Kidney (tissue), 14 donors: ENCODE results near the gene DUS3L. TPM values are rescaled to one million over a fixed set of nuclear protein-coding genes. Genes with fewer than 3 reads are reported as not detected.
A peak's percentile ranks its signal among the peaks of the same experiment; 100 is the strongest.

Experiments used
- DNase-seq, 5 donors: peaks; one replicate each; pipeline ENCODE4 v3.0.0-alpha.2; 2013 to 2020
- FAIRE-seq: peaks from 2 replicates; lab custom pipeline; 2012; peaks lifted over from hg19 to GRCh38; lab: Jason Lieb, UNC
- H3K27ac ChIP-seq, 2 donors: one replicate each; pipeline ENCODE4 v1.7.0; 2013; ENCODE audit warnings: low read depth in 2 of 2, low read length in 2 of 2, inconsistent platforms in 1 of 2
- H3K27me3 ChIP-seq: one replicate; pipeline ENCODE4 v1.7.1; 2013; ENCODE audit warnings: low read length, inconsistent platforms; ENCODE audit not compliant: control insufficient read depth, insufficient read depth
- H3K36me3 ChIP-seq, 3 donors: one replicate each; pipeline versions ENCODE4 v1.7.0 to v1.7.1; 2013; ENCODE audit warnings: low read length in 3 of 3, control low read depth in 1 of 3, inconsistent platforms in 1 of 3; ENCODE audit not compliant: insufficient read depth in 3 of 3, control insufficient read depth in 2 of 3
- H3K4me1 ChIP-seq, 3 donors: one replicate each; pipeline versions ENCODE4 v1.7.0 to v1.7.1; 2013; ENCODE audit warnings: low read length in 3 of 3, inconsistent platforms in 1 of 3, low read depth in 1 of 3; ENCODE audit not compliant: control insufficient read depth in 2 of 3, insufficient read depth in 2 of 3
- H3K4me3 ChIP-seq, 3 donors: one replicate each; pipeline versions ENCODE4 v1.7.0 to v1.8.1; 2013; ENCODE audit warnings: low read length in 3 of 3, control low read depth in 1 of 3, inconsistent platforms in 1 of 3
- H3K9ac ChIP-seq, 3 donors: one replicate each; pipeline versions ENCODE4 v1.7.0 to v1.7.1; 2013; ENCODE audit warnings: low read length in 3 of 3, control low read depth in 1 of 3, inconsistent platforms in 1 of 3
- H3K9me3 ChIP-seq, 3 donors: one replicate each; pipeline versions ENCODE4 v1.7.0 to v1.7.1; 2013; ENCODE audit warnings: low read length in 3 of 3, control low read depth in 1 of 3, inconsistent platforms in 1 of 3; ENCODE audit not compliant: control insufficient read depth in 2 of 3, insufficient read depth in 1 of 3
- CTCF ChIP-seq: IDR thresholded peaks from 3 replicates; pipeline ENCODE4 v1.5.1; 2012; ENCODE audit warnings: mild to moderate bottlenecking, moderate library complexity, borderline replicate concordance; ENCODE audit not compliant: insufficient read depth; ENCODE audit errors: extremely low read depth
- intact Hi-C: fragments of 100-400 bp; cut with DNase I; formaldehyde crosslinking; loops from one replicate; pipeline ENCODE4 v1.11.1; 2022
- polyA plus RNA-seq: library from polyadenylated mRNA; stranded (reverse); fragments of 350-450 nt; fragmentation: Illumina TruSeq; extraction: RNeasy Lipid Tissue Mini Kit (QIAGEN cat#74804); gene quantifications from one replicate; pipeline ENCODE4 v1.2.3, GENCODE V29; 2014; ENCODE audit warnings: low read depth, low replicate concordance; ENCODE audit not compliant: insufficient read depth
- total RNA-seq: library from RNA; stranded (reverse); fragmentation: NEBNext Ultra II Directional; extraction: Animal tissue kit (Norgen Biotek cat#: 25700); gene quantifications from one replicate; pipeline ENCODE4 v1.2.1, GENCODE V29; 2021
- donor health status: control.
- donor health status: control.
- donor health status: control.
- donor health status: control.
- donor health status: control.
- donor health status: DM: yes; HTN: yes; CAD: no.
- donor health status: Normal renal cell carcinoma (clear cell type).

The DUS3L gene
- total and polyA plus RNA-seq, 2 donors from 2014 or later = 18.1 to 37.6 TPM

- intact Hi-C loops = no loop called here
- Histone ChIP-seq H3K27me3 (no peaks in the 10 kb centered on the region), H3K4me3 (peak overlapping the region; percentile 39 to 89 (median 73)), H3K27ac (peak overlapping the region; percentile 77 to 78), H3K36me3 (peaks cover 0 to 3% (median 0%) of the 10 kb centered on the region in 3 donors), H3K9me3 (no peaks in the 10 kb centered on the region), H3K9ac (peak overlapping the region; percentile 15 to 82 (median 81)), H3K4me1 (peaks cover 0 to 18% (median 3%) of the 10 kb centered on the region in 3 donors)
- no peak for FAIRE-seq
- DNase-seq = peak in 4 of 5 donors; percentile 94 to 96 (median 95)
- TF ChIP-seq CTCF = no peak
Observed at GRCh38 chr19:5828661-5829566, 38.0 kb upstream of the DUS3L start.

GRCh38 chr19:5827891-5828660 is 37.1 kb upstream of the DUS3L start:
- peak overlapping the region; percentile 39 to 89 (median 73) for H3K4me3 ChIP-seq
- no peaks in the 10 kb centered on the region for H3K9me3 ChIP-seq
- no peaks in the 10 kb centered on the region for H3K27me3 ChIP-seq
- DNase-seq (peak; percentile 97 to 98 (median 97)), FAIRE-seq (no peak)
- H3K4me1 ChIP-seq = peaks cover 0 to 18% (median 3%) of the 10 kb centered on the region in 3 donors
- TF ChIP-seq CTCF = no peak
- peak overlapping the region; percentile 15 to 82 (median 81) for H3K9ac ChIP-seq
- peaks cover 0 to 3% (median 0%) of the 10 kb centered on the region in 3 donors for H3K36me3 ChIP-seq
- intact Hi-C loops = no loop called here
- H3K27ac ChIP-seq = peak overlapping the region; percentile 77 to 78

- intact Hi-C loops = no loop called here
- Histone ChIP-seq H3K27ac (peak overlapping the region; percentile 17 to 77), H3K27me3 (no peaks in the 10 kb centered on the region), H3K9me3 (no peaks in the 10 kb centered on the region), H3K36me3 (no peaks in the 10 kb centered on the region), H3K9ac (no peak overlapping the region), H3K4me3 (peak overlapping the region; percentile 23 to 46 (median 25)), H3K4me1 (peaks cover 0 to 18% (median 0%) of the 10 kb centered on the region in 3 donors)
- DNase-seq (no peak), FAIRE-seq (no peak)
- no peak for TF ChIP-seq CTCF
Observed at GRCh38 chr19:5827342-5827890, 36.5 kb upstream of the DUS3L start.
